H1 (cell line): ENCODE results near the gene C6orf136. TPM values are rescaled to one million over a fixed set of nuclear protein-coding genes. Genes with fewer than 3 reads are reported as not detected.

Experiments
- ATF2 ChIP-seq: IDR thresholded peaks from 2 replicates; pipeline ENCODE4 v1.6.1; 2012; ENCODE audit warnings: low read length, inconsistent platforms
- CBX8 ChIP-seq: fragments of 300-800, 300-1000 bp; sonication (generic); IDR thresholded peaks from 2 replicates; pipeline ENCODE4 v1.7.1; 2016; ENCODE audit warnings: low read depth, low read length, borderline replicate concordance
- CHD1 ChIP-seq: IDR thresholded peaks from 2 replicates; pipeline ENCODE4 v1.6.1; 2012; ENCODE audit warnings: low read depth, low read length, improper control_type of control experiment
- POLR2AphosphoS5 ChIP-seq: IDR thresholded peaks from 2 replicates; pipeline ENCODE4 v1.6.1; 2011; ENCODE audit warnings: low read depth, low read length
- RAD21 ChIP-seq, 2 experiments: IDR thresholded peaks in 1 of 2; conservative IDR thresholded peaks in 1 of 2; 2 replicates each; pipeline ENCODE4 v1.6.1; 2011; ENCODE audit warnings: low read depth in 2 of 2, low read length in 2 of 2, improper control_type of control experiment in 1 of 2, inconsistent platforms in 1 of 2, mild to moderate bottlenecking in 1 of 2, moderate library complexity in 1 of 2
- SIN3A ChIP-seq, 2 experiments: IDR thresholded peaks in 1 of 2; conservative IDR thresholded peaks in 1 of 2; 2 replicates each; pipeline ENCODE4 v1.6.1; 2011 to 2012; ENCODE audit warnings: low read length in 2 of 2, improper control_type of control experiment in 1 of 2, low read depth in 1 of 2, mild to moderate bottlenecking in 1 of 2
- SIRT6 ChIP-seq: IDR thresholded peaks from one replicate; pipeline ENCODE4 v1.7.1; 2012; ENCODE audit warnings: low read length, inconsistent platforms
- SIX5 ChIP-seq: IDR thresholded peaks from 2 replicates; pipeline ENCODE4 v1.6.1; 2011; ENCODE audit warnings: mild to moderate bottlenecking, low read depth, low read length
- TAF1 ChIP-seq: IDR thresholded peaks from 2 replicates; pipeline ENCODE4 v1.6.1; 2011; ENCODE audit warnings: mild to moderate bottlenecking, low read depth, low read length
- USF2 ChIP-seq: IDR thresholded peaks from 2 replicates; pipeline ENCODE4 v1.6.1; 2011; ENCODE audit warnings: low read length, improper control_type of control experiment
- polyA plus RNA-seq, 7 experiments: library from polyadenylated mRNA; depleted of rRNA in 3 of 7; stranded (reverse) in 5 of 7; unstranded in 2 of 7; fragments of >200 nt in 5 of 7; fragments of 200-250 nt in 2 of 7; gene quantifications; 1 replicate in 5 of 7; 2 replicates in 1 of 7; 4 replicates in 1 of 7; pipeline versions ENCODE4 v1.2.1 to v1.2.3, GENCODE V29; 2011 to 2013; ENCODE audit warnings: missing spikeins in 2 of 7, mixed read lengths in 2 of 7
- total RNA-seq: library from RNA; stranded (reverse); fragmentation: NEBNext Ultra II Directional; extraction: Animal tissue kit (Norgen Biotek cat#: 25700); gene quantifications from 2 replicates; pipeline ENCODE4 v1.2.1, GENCODE V29; 2021

C6orf136 gene
- total and polyA plus RNA-seq, 2 of the 8 experiments (the other 6 are each of a cell fraction or from before 2014, with no cell fraction given), result 20.8 to 23.1 TPM

- TF ChIP-seq ATF2 (peak; percentile 97; the same call in 1 of the 2 replicates), SIRT6 (no peak), CHD1 (no peak), RAD21 (IDR thresholded peaks at IDR 0.05 in 1 of 2, conservative IDR thresholded peaks at IDR 0.05 in 1 of 2; ENCODE audit: low read depth in 2 of 2, low read length in 2 of 2) (no peak), POLR2AphosphoS5 (no peak; the same call in 1 of the 2 replicates), CBX8 (no peak), TAF1 (peak; percentile 90), SIN3A (conservative IDR thresholded peaks at IDR 0.05 in 1 of 2, IDR thresholded peaks at IDR 0.05 in 1 of 2; ENCODE audit: low read depth in 1 of 2, low read length in 2 of 2) (no peak), SIX5 (no peak), USF2 (no peak)
Measured at GRCh38 chr6:30614843-30615218, 32.1 kb upstream of the C6orf136 start (continued).
